ENCODE data around the gene NSG2.

NSG2 gene

DNA sequence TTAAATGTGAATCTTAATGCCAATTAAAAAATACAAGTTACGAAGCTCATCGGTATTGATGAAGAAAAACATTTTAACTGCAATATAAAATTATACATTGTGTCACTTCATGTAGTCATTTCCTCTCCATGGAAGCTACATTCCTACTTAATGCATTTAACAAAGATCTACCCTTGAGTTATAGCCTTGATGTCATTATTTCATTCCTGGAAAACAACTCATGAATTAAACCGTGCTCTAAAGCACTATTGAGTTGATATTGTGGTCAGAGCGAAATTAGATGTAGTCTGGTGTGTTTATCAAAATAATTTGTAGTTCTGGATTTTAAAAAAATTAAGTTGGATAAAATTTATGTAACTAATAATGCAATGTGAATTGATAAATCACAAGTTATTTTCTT, 45.4 kb upstream of the NSG2 start:
- no peaks in the 10 kb centered on the region for H3K9me2 ChIP-seq (replicated peaks; ENCODE audit: low read depth, low read length)
- no peak for TF ChIP-seq EZH2phosphoT487 (IDR thresholded peaks at IDR 0.05; ENCODE audit: borderline replicate concordance)
- TF ChIP-seq, protein P1, sequence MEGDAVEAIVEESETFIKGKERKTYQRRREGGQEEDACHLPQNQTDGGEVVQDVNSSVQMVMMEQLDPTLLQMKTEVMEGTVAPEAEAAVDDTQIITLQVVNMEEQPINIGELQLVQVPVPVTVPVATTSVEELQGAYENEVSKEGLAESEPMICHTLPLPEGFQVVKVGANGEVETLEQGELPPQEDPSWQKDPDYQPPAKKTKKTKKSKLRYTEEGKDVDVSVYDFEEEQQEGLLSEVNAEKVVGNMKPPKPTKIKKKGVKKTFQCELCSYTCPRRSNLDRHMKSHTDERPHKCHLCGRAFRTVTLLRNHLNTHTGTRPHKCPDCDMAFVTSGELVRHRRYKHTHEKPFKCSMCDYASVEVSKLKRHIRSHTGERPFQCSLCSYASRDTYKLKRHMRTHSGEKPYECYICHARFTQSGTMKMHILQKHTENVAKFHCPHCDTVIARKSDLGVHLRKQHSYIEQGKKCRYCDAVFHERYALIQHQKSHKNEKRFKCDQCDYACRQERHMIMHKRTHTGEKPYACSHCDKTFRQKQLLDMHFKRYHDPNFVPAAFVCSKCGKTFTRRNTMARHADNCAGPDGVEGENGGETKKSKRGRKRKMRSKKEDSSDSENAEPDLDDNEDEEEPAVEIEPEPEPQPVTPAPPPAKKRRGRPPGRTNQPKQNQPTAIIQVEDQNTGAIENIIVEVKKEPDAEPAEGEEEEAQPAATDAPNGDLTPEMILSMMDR (conservative IDR thresholded peaks at IDR 0.05; ENCODE audit: low read length) = no peak
- no peaks in the 10 kb centered on the region for H3F3A ChIP-seq (ENCODE audit: low read depth)
- no peak overlapping the region for H2AFZ ChIP-seq (ENCODE audit: low read length)
- H3K36me3 ChIP-seq (ENCODE audit: insufficient read depth, low read length) = no peaks in the 10 kb centered on the region
- no peak overlapping the region for H3K9ac ChIP-seq (ENCODE audit: low read depth, low read length, poor library complexity, severe bottlenecking)
- no peaks in the 10 kb centered on the region for H4K20me1 ChIP-seq (ENCODE audit: insufficient read depth, low read length, poor library complexity, severe bottlenecking)
- H3K4me2 ChIP-seq (ENCODE audit: low read depth, low read length, poor library complexity, severe bottlenecking) = no peak overlapping the region
- no peaks in the 10 kb centered on the region for H3K4me1 ChIP-seq (ENCODE audit: insufficient read depth, low read length, poor library complexity, severe bottlenecking)
- H3K9me3 ChIP-seq (ENCODE audit: insufficient read depth, low read depth, low read length) = no peaks in the 10 kb centered on the region
- no peaks in the 10 kb centered on the region for H3K27me3 ChIP-seq (ENCODE audit: insufficient read depth, low read length, poor library complexity, severe bottlenecking)
- H3K79me2 ChIP-seq (ENCODE audit: insufficient read depth, low read length) = no peaks in the 10 kb centered on the region
- no peak overlapping the region for H3K4me3 ChIP-seq (ENCODE audit: low read length, poor library complexity, severe bottlenecking)

DNA sequence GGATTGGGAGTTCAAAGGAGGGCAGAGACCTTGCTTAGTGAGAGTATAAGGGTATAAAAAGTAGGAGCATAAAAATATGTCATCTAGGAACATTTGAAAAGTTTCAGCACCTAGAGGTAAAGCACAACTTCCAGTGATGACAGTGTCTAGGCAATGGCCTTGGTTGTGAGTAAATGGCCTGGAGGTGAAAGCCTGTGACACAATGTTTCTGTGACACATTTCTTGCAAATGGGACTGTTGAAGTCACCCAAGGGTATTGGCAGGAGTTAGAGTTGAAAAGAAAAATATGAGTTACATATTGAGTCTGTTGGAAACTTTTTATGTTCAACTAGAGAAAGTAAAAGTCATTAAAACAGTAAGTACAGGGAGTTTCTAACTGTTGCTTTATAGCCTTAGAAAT, 41.7 kb upstream of the NSG2 start:
- Histone ChIP-seq H3K79me2 (ENCODE audit: insufficient read depth, low read length) (no peaks in the 10 kb centered on the region), H2AFZ (ENCODE audit: low read length) (no peak overlapping the region), H3K9ac (ENCODE audit: low read depth, low read length, poor library complexity, severe bottlenecking) (no peak overlapping the region), H4K20me1 (ENCODE audit: insufficient read depth, low read length, poor library complexity, severe bottlenecking) (no peaks in the 10 kb centered on the region), H3K4me2 (ENCODE audit: low read depth, low read length, poor library complexity, severe bottlenecking) (no peak overlapping the region), H3K4me1 (ENCODE audit: insufficient read depth, low read length, poor library complexity, severe bottlenecking) (no peaks in the 10 kb centered on the region), H3F3A (ENCODE audit: low read depth) (no peaks in the 10 kb centered on the region), H3K36me3 (ENCODE audit: insufficient read depth, low read length) (no peaks in the 10 kb centered on the region), H3K4me3 (ENCODE audit: low read length, poor library complexity, severe bottlenecking) (no peak overlapping the region), H3K27me3 (ENCODE audit: insufficient read depth, low read length, poor library complexity, severe bottlenecking) (no peaks in the 10 kb centered on the region), H3K9me3 (ENCODE audit: insufficient read depth, low read depth, low read length) (no peaks in the 10 kb centered on the region), H3K9me2 (replicated peaks; ENCODE audit: low read depth, low read length) (no peaks in the 10 kb centered on the region)
- no peak for TF ChIP-seq EZH2phosphoT487 (IDR thresholded peaks at IDR 0.05; ENCODE audit: borderline replicate concordance)
- TF ChIP-seq, protein P1 (conservative IDR thresholded peaks at IDR 0.05; ENCODE audit: low read length) = no peak

DNA sequence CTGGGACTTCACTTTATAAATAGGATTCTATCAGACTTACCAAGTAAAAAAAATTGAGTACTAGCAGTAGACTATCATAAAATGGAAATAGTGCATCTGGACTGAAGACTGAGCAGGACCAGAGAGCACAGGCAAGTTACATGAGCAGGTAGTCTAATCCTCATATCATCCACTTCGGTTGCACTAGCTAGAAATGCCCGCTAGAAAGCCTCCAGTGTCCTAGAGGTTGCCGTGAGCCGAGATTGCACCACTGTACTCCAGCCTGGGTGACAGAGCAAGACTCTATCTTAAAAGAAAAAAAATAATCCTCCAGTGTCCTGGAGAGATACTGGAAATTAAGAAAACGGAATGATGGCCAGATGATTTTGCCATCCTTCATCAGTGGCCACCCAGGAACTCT, 36.6 kb upstream of the NSG2 start:
- Histone ChIP-seq H3K79me2 (ENCODE audit: insufficient read depth, low read length) (no peaks in the 10 kb centered on the region), H4K20me1 (ENCODE audit: insufficient read depth, low read length, poor library complexity, severe bottlenecking) (no peaks in the 10 kb centered on the region), H3K36me3 (ENCODE audit: insufficient read depth, low read length) (no peaks in the 10 kb centered on the region), H2AFZ (ENCODE audit: low read length) (no peak overlapping the region), H3K9ac (ENCODE audit: low read depth, low read length, poor library complexity, severe bottlenecking) (no peak overlapping the region), H3K4me1 (ENCODE audit: insufficient read depth, low read length, poor library complexity, severe bottlenecking) (no peaks in the 10 kb centered on the region), H3F3A (ENCODE audit: low read depth) (no peaks in the 10 kb centered on the region), H3K4me2 (ENCODE audit: low read depth, low read length, poor library complexity, severe bottlenecking) (no peak overlapping the region), H3K27me3 (ENCODE audit: insufficient read depth, low read length, poor library complexity, severe bottlenecking) (no peaks in the 10 kb centered on the region), H3K9me3 (ENCODE audit: insufficient read depth, low read depth, low read length) (no peaks in the 10 kb centered on the region), H3K9me2 (replicated peaks; ENCODE audit: low read depth, low read length) (no peaks in the 10 kb centered on the region), H3K4me3 (ENCODE audit: low read length, poor library complexity, severe bottlenecking) (no peak overlapping the region)
- no peak for TF ChIP-seq EZH2phosphoT487 (IDR thresholded peaks at IDR 0.05; ENCODE audit: borderline replicate concordance)
- TF ChIP-seq, protein P1 (conservative IDR thresholded peaks at IDR 0.05; ENCODE audit: low read length) = no peak
